NCI-H345 treated with DMSO at 0.1 percent for 48 hours (cell line): Measurements from ENCODE around the gene LAGE3.

Source experiments
- DNase-seq: peaks from one replicate; lab custom pipeline; 2025; ENCODE audit not compliant: unreplicated experiment; lab: John Stamatoyannopoulos, UW

LAGE3 gene

DNA sequence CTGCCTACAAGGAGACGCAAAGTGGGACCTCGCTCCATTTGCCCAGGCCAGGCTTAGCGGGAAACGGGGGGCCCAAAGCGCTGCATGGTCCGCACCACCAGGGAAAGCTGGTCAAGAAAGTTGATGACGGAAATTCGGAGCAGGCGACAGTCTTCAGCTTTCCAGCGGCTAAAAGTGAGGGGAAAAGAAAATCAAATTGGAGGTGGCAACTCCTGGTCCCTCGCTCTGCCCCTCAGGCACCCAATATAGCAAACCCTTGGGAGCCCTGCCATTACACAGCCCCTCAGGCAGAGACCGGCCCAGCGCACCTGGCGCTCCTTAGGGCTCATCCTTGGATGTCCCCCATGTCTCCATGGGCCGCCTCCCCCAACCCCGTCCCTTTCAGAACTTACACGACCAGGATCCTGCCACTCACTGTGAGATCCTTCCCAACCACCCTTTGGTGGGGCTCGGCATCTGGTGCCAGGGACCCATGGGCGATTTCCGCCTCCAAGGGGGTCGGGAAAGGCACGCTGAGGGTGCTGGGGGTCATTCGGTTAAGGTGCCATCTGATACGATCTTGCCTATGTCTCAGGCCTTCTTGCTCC is 1.1 kb downstream of the LAGE3 start:
- DNase-seq: no peak

DNA sequence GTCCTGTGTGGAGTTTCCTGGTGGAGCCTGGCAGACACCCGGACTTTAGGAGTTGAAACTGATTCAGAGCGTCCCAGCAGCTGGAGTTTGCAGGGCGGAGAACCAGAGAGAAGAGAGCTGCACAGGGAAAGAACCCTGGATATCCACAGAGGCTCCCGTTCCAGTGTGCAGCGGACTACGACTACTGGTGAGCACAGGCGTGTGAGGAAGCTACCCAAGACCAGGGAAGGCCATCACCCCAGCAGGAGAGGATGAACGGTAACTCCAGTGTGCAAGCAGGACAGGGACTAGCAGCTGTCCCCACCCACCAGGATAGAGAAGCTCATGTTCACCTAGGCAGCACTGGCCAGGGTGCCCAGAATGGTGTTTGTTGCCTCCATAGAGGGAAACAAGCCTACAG is 2.3 kb downstream of the LAGE3 start:
- DNase-seq: no peak

DNA sequence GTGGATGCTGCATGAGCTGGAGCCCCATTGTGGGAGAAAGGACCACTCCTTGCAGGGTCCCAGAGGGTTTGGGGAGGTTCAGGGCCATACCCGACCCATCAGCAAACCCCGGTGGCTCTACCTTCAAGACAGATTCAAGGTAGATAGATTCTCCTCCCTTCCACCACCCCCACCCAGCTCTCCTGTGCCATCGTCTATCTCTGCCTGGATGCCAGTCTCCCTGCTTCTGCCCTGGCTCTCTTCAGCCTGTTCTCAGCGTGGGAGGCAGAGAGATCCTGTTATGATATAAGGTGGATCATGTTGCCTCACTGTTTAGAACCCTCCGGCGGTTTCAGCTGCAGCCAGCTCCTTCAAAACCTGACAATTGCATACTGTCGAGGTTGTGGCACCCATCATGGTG is 5.4 kb downstream of the LAGE3 start:
- no peak for DNase-seq

DNA sequence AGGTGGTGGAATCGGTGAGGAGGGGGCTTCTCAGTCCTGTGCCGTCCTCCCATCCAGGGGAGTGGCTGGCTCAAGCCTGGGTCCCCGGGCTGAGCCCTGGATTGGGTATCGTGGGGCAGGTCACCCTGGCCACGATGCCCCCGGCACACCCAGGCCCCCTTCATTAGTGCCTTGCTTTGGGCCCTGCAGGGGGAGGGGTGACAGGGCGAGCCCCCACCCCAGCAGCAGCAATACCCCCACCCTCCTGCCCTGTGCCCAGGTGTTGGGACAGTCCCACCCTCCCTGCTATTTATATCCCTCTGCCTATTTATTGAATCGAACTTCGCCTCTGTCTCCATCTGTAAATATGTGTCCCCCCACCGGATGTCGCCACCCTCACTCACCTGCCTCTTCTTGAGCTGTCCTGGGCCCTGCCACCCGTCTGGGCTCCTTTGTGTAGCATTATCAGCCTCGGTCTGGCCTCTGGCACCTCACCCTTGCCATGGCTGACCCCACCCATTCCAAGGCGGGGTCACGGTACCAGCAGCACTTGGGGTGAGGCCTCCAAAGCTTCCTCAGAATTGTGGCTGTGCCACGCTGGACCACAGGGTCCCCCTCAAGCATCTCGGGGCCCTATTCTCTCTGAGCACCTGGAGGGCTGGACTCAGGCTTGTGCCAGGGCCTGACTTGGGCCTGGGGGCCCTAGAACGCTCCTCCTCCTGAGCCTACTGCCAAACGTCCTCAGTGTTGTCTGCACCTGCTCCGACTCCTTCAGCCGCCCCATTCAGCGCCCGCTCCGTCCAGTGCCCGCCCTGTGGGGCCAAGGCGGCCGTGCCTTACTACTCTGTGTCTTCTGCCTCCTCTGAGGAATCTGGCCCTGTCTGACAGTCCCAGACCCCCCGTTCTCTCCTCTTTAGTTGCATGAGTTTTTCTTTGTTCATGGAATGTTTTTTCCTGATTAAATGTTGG is 6.1 kb downstream of the LAGE3 start:
- no peak for DNase-seq

- no peak for DNase-seq
Measured at GRCh38 chrX:154471839-154472684, 7.0 kb downstream of the LAGE3 start.

- DNase-seq: no peak
Measured at GRCh38 chrX:154470914-154471568, 8.0 kb downstream of the LAGE3 start.

DNA sequence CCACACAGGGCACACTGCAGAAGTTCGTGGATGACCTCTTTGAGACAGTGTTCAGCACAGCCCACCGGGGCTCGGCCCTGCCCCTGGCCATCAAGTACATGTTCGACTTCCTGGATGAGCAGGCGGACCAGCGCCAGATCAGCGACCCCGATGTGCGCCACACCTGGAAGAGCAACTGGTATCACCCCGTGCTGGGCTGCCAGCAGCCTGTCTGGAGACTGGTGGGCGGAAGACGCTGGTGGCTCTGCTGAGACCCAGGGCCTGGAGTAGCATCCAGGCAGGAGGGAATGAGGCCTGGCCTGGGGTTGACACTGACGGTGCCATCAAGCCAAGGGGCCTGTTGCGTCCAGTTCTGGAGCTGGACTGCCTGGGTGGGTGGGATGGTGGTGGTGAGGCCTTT is 8.6 kb downstream of the LAGE3 start:
- no peak for DNase-seq

GRCh38 chrX:154469880-154470279 is 9.2 kb downstream of the LAGE3 start:
- DNase-seq: no peak

DNA sequence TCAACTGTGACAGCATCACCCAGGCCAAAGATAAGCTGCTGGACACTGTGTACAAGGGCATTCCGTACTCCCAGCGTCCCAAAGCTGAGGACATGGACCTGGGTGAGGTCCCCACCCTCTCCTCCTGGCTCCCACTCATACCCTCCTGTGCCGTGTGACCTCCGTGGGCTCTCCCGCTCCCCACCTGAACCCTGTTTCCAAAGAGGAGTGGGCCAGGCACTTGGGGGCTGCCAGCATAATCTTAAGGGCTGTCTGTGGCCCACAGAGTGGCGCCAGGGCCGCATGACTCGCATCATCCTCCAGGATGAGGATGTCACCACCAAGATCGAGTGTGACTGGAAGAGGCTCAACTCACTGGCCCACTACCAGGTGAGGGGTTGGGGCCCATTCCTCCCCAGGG is 10.0 kb downstream of the LAGE3 start:
- DNase-seq: no peak

DNA sequence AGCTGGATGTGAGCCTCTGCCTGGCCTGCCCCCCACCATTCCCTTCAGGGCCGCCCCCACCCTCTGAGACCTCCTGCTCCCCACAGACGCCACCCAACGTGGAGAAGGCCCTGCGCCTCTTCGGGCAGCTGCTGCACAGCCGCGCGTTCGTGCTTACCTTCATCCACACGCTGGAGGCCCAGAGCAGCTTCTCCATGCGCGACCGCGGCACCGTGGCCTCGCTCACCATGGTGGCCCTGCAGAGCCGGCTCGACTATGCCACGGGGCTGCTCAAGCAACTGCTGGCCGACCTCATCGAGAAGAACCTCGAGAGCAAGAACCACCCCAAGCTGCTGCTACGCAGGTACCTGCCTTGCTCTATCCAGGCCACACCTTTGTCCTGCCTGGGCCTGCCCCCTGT is 10.9 kb downstream of the LAGE3 start:
- DNase-seq: no peak

DNA sequence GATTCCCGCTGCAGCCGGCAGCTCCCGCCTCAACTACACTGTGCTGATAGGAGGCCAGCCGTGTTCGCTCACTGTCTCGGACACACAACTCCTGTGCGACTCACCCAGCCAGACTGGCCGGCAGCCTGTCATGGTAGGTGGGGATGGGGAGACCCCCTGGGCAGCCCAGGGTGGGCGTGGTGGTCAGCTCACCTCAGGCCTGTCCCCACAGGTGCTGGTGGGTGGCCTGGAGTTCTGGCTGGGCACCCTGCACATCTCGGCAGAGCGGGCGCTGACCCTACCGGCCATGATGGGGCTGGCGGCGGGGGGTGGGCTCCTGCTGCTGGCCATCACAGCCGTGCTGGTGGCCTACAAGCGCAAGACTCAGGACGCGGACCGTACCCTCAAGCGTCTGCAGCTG is 11.5 kb downstream of the LAGE3 start:
- DNase-seq: no peak

- no peak for DNase-seq
Measured at GRCh38 chrX:154466907-154467306, 12.2 kb downstream of the LAGE3 start.

DNA sequence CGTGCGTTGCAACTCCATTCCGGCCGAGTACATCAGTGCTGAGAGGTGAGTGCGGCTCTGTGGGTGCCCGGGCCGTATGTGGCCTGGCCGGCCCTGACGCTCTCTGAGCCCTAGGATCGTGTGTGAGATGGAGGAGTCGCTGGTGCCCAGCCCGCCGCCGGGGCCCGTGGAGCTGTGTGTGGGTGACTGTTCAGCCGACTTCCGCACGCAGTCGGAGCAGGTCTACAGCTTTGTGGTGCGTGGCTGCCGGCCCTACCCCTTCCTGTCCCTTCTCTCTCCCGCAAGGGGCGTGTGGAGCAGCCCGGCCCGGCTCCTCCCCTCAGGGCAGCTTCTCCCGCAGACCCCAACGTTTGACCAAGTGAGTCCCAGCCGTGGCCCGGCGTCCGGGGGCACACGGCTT is 13.0 kb downstream of the LAGE3 start:
- no peak for DNase-seq

- DNase-seq: no peak
Measured at GRCh38 chrX:154465601-154466000, 13.5 kb downstream of the LAGE3 start.

DNA sequence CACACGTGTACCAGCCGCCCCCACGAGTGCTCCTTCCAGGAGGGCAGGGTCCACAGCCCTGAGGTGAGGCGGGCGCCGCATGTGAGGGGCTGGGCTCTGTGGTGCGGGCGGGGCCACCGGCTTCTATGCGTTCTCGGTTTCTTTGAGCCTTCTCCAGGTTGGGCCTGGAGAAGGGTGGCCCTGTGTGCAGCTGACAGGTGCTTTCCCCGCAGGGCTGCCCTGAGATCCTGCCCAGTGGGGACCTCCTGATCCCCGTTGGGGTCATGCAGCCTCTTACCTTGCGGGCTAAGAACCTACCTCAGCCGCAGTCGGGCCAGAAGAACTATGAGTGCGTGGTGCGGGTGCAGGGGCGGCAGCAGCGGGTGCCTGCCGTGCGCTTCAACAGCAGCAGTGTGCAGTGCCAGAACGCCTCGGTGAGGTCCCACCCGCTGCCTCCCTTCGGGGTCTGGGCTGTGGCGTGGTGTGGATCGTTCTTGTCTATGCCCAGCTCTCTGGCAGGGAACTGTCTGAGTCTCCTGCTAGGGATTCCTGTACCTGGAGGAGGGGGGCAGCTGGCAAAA is 14.2 kb downstream of the LAGE3 start:
- no peak for DNase-seq

DNA sequence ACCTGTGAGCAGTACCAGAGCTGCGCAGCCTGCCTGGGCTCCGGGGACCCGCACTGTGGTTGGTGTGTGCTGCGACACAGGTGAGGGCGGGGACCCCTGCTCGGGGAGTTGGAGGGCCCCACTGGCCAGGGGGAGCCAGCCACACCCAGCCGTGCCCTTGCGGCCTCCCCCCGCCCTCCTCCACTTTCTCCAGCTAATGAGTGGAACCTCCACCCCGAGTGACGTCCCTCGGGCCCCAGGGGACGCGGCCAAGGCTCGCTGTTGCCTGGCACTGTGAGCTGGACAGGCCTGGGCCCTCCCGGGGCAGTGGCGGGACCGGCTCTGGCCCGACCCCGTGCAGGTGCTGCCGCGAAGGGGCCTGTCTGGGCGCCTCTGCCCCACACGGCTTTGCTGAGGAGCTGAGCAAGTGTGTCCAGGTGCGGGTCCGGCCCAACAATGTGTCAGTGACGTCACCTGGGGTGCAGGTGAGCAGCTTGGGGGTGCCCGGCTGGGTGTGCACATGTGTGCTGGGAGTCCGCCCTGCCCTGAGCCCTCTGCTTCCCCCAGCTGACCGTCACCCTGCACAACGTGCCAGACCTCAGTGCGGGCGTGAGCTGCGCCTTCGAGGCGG is 15.4 kb downstream of the LAGE3 start:
- no peak for DNase-seq

DNA sequence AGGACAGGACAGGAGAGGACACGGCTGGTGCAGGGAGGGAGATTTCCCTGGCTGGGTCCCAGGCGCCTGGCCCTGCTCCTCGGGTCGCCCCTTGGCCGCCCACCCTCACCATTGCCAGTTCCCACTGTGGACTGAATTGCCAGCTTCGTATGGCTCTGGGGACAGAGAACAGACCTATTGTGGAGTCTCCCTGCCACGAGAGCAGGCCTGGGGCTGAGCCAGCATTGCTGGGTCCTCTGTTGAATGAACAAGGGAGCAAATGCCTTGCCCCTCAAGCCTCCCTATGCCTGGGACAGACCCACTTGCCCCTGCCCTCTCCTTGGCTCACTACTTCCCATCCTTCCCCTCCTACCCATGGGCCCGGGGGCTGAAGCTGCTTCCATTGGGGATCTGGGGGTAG is 16.7 kb downstream of the LAGE3 start:
- no peak for DNase-seq

GRCh38 chrX:154460326-154460725 is 18.8 kb downstream of the LAGE3 start:
- DNase-seq: no peak

- no peak for DNase-seq
Measured at GRCh38 chrX:154459832-154460231, 19.2 kb downstream of the LAGE3 start.

GRCh38 chrX:154458954-154459778 is 19.9 kb downstream of the LAGE3 start:
- no peak for DNase-seq
